IMR-90 (cell line): Measurements from ENCODE around the gene GNG7. TPM values are rescaled to one million over a fixed set of nuclear protein-coding genes. Genes with fewer than 3 reads are reported as not detected.

Experiments used
- ATAC-seq: fragments of 200-7000 bp; cut with Tn5 transposase; 2 replicates; pipeline ENCODE4 v1.9.1; 2020; ENCODE audit warnings: low read depth, mild to moderate bottlenecking, moderate library complexity
- BruUV-seq: library from RNA; stranded (reverse); fragments of 400-500 nt; replicated peaks from 2 replicates; lab custom pipeline; 2021; lab: Mats Ljungman, UMichigan
- CTCF ChIA-PET: fragments of 300-600 bp; formaldehyde crosslinking; extraction: SDS; loops from one replicate; lab custom pipeline; 2021; ENCODE audit warnings: antibody characterized with exemption; lab: Yijun Ruan, JAX
- POLR2A ChIA-PET: fragments of 300-600 bp; sonication (Branson Sonifier 250); formaldehyde crosslinking; loops from one replicate; lab custom pipeline; 2022; ENCODE audit warnings: antibody characterized with exemption; ENCODE audit not compliant: unreplicated experiment; lab: Charles Lee
- DNase-seq: peaks from one replicate; pipeline ENCODE4 v3.0.0; 2013
- H2AFZ ChIP-seq: replicated peaks from 2 replicates; pipeline ENCODE3; 2013; ENCODE audit warnings: low read length, mild to moderate bottlenecking; ENCODE audit not compliant: poor library complexity
- H2AK5ac ChIP-seq: 2 replicates; pipeline ENCODE4 v1.6.1; 2013; ENCODE audit warnings: low read depth, low read length, inconsistent platforms
- H2AK9ac ChIP-seq: replicated peaks from 2 replicates; pipeline ENCODE3; 2013; ENCODE audit warnings: mild to moderate bottlenecking, low read depth, low read length, moderate library complexity; ENCODE audit not compliant: poor library complexity
- H2BK120ac ChIP-seq: 2 replicates; pipeline ENCODE4 v1.6.1; 2013; ENCODE audit warnings: low read depth, low read length, inconsistent platforms
- H2BK15ac ChIP-seq: 3 replicates; pipeline ENCODE4 v1.6.1; 2013; ENCODE audit warnings: low read depth, low read length, inconsistent platforms
- H2BK20ac ChIP-seq: 2 replicates; pipeline ENCODE4 v1.6.1; 2013; ENCODE audit warnings: low read depth, mild to moderate bottlenecking, inconsistent platforms, low read length, moderate library complexity
- H2BK5ac ChIP-seq: 2 replicates; pipeline ENCODE4 v1.6.1; 2013; ENCODE audit warnings: mild to moderate bottlenecking, low read depth, low read length, inconsistent platforms; ENCODE audit not compliant: poor library complexity, severe bottlenecking
- H3K14ac ChIP-seq: replicated peaks from 2 replicates; pipeline ENCODE4 v1.6.1; 2013; ENCODE audit warnings: low read depth, low read length, inconsistent platforms
- H3K18ac ChIP-seq: 2 replicates; pipeline ENCODE4 v1.6.1; 2013; ENCODE audit warnings: low read depth, low read length, control low read depth
- H3K23ac ChIP-seq: 2 replicates; pipeline ENCODE4 v1.6.1; 2013; ENCODE audit warnings: low read depth, low read length, inconsistent platforms
- H3K27ac ChIP-seq: 2 replicates; pipeline ENCODE4 v1.5.1; 2013; ENCODE audit warnings: mild to moderate bottlenecking, control low read depth, low read length; ENCODE audit not compliant: insufficient read depth
- H3K27me3 ChIP-seq: 2 replicates; pipeline ENCODE4 v1.6.1; 2013; ENCODE audit warnings: low read length; ENCODE audit not compliant: control insufficient read depth, insufficient read depth
- H3K36me3 ChIP-seq: 2 replicates; pipeline ENCODE4 v1.6.1; 2013; ENCODE audit warnings: low read length, mixed read lengths; ENCODE audit not compliant: control insufficient read depth, insufficient read depth
- H3K4ac ChIP-seq: 2 replicates; pipeline ENCODE4 v1.6.1; 2013; ENCODE audit warnings: low read depth, low read length, inconsistent platforms
- H3K4me1 ChIP-seq: 2 replicates; pipeline ENCODE4 v1.6.1; 2013; ENCODE audit warnings: low read length, mixed read lengths; ENCODE audit not compliant: control insufficient read depth, insufficient read depth
- H3K4me2 ChIP-seq: 2 replicates; pipeline ENCODE4 v1.6.1; 2013; ENCODE audit warnings: low read depth, mild to moderate bottlenecking, control low read depth, low read length, moderate library complexity
- H3K4me3 ChIP-seq: 2 replicates; pipeline ENCODE4 v1.5.1; 2013; ENCODE audit warnings: low read depth, mild to moderate bottlenecking, control low read depth, low read length, moderate library complexity; ENCODE audit not compliant: insufficient read depth
- H3K56ac ChIP-seq: 2 replicates; pipeline ENCODE4 v1.6.1; 2013; ENCODE audit warnings: low read length, inconsistent platforms; ENCODE audit not compliant: insufficient read depth; ENCODE audit errors: extremely low read depth
- H3K79me1 ChIP-seq, 2 experiments: 2 replicates each; pipeline ENCODE4 v1.6.1; 2013; ENCODE audit warnings: low read length in 2 of 2, inconsistent platforms in 1 of 2, low read depth in 1 of 2
- H3K9ac ChIP-seq: 2 replicates; pipeline ENCODE4 v1.6.1; 2013; ENCODE audit warnings: low read depth, low read length, control low read depth
- H3K9me1 ChIP-seq: 2 replicates; pipeline ENCODE4 v1.6.1; 2013; ENCODE audit warnings: low read length, inconsistent platforms; ENCODE audit not compliant: insufficient read depth
- H3K9me3 ChIP-seq: 2 replicates; pipeline ENCODE4 v1.6.1; 2013; ENCODE audit warnings: low read length; ENCODE audit not compliant: control insufficient read depth, insufficient read depth
- H4K20me1 ChIP-seq: 2 replicates; pipeline ENCODE4 v1.6.1; 2013; ENCODE audit warnings: low read length, inconsistent platforms; ENCODE audit not compliant: insufficient read depth
- H4K5ac ChIP-seq: 2 replicates; pipeline ENCODE4 v1.6.1; 2013; ENCODE audit warnings: mild to moderate bottlenecking, low read depth, low read length, control low read depth
- H4K8ac ChIP-seq, 2 experiments: 2 replicates each; pipeline ENCODE4 v1.6.1; 2013; ENCODE audit warnings: low read depth in 2 of 2, low read length in 2 of 2, control low read depth in 1 of 2, inconsistent platforms in 1 of 2
- H4K91ac ChIP-seq: 2 replicates; pipeline ENCODE4 v1.6.1; 2013; ENCODE audit warnings: low read depth, low read length, inconsistent platforms; ENCODE audit not compliant: insufficient read depth
- BHLHE40 ChIP-seq: fragments of 150-350 bp; IDR thresholded peaks from 2 replicates; pipeline ENCODE4 v1.6.1; 2016; ENCODE audit warnings: mild to moderate bottlenecking, low read depth, low read length
- CEBPB ChIP-seq: IDR thresholded peaks from 2 replicates; pipeline ENCODE4 v1.6.1; 2012; ENCODE audit warnings: low read depth, low read length, improper control_type of control experiment
- CHD1 ChIP-seq: IDR thresholded peaks from 2 replicates; pipeline ENCODE4 v1.6.1; 2012; ENCODE audit warnings: low read depth, low read length, improper control_type of control experiment
- FOS ChIP-seq: fragments of 150-350 bp; IDR thresholded peaks from 2 replicates; pipeline ENCODE4 v1.6.1; 2016; ENCODE audit warnings: low read depth, low read length
- MAFK ChIP-seq: IDR thresholded peaks from 2 replicates; pipeline ENCODE4 v1.6.1; 2012; ENCODE audit warnings: low read depth, low read length, improper control_type of control experiment
- MAZ ChIP-seq: IDR thresholded peaks from 2 replicates; pipeline ENCODE4 v1.6.1; 2012; ENCODE audit warnings: low read depth, mild to moderate bottlenecking, low read length, improper control_type of control experiment, moderate library complexity, borderline replicate concordance
- MXI1 ChIP-seq: IDR thresholded peaks from 2 replicates; pipeline ENCODE4 v1.6.1; 2012; ENCODE audit warnings: low read depth, mild to moderate bottlenecking, low read length, moderate library complexity, borderline replicate concordance
- NFE2L2 ChIP-seq: fragments of 150-350 bp; IDR thresholded peaks from 2 replicates; pipeline ENCODE4 v1.6.1; 2016; ENCODE audit warnings: low read depth, mild to moderate bottlenecking, low read length
- POLR2A ChIP-seq: IDR thresholded peaks from 2 replicates; pipeline ENCODE4 v1.6.1; 2012; ENCODE audit warnings: mild to moderate bottlenecking, low read depth, low read length
- RCOR1 ChIP-seq: IDR thresholded peaks from 2 replicates; pipeline ENCODE4 v1.6.1; 2012; ENCODE audit warnings: mild to moderate bottlenecking, low read length, improper control_type of control experiment; ENCODE audit not compliant: insufficient replicate concordance
- RFX5 ChIP-seq: IDR thresholded peaks from 2 replicates; pipeline ENCODE4 v1.8.0; 2012; ENCODE audit warnings: low read depth, mild to moderate bottlenecking, low read length, moderate library complexity
- SMC3 ChIP-seq: fragments of 150-350 bp; IDR thresholded peaks from 2 replicates; pipeline ENCODE4 v1.6.1; 2016; ENCODE audit warnings: low read depth, mild to moderate bottlenecking, antibody characterized with exemption, low read length, moderate library complexity
- whole genome bisulfite sequencing, 2 experiments: methylation state at CpG; one replicate each; pipeline versions ENCODE4 v1.1.5 to v1.1.7; 2013; ENCODE audit warnings: missing lambda C conversion rate in 2 of 2; ENCODE audit not compliant: insufficient read length in 1 of 2; ENCODE audit errors: extremely low coverage in 2 of 2; 5-methylcytosine and 5-hydroxymethylcytosine counted together
- dilution Hi-C: fragments of 300-500 bp; cut with HindIII; formaldehyde crosslinking; loops from one replicate; pipeline ENCODE4 v1.14.3; 2018; ENCODE audit warnings: low sequenced_read_pairs; ENCODE audit not compliant: unreplicated experiment
- in situ Hi-C: fragments of 300-500 bp; cut with MboI; formaldehyde crosslinking; loops from 3 replicates; pipeline ENCODE4 v1.14.3; 2019; ENCODE audit warnings: low sequenced_read_pairs, inconsistent platforms, mixed read lengths
- intact Hi-C: fragments of 100-400 bp; cut with micrococcal nuclease; formaldehyde crosslinking; loops from 2 replicates; pipeline ENCODE4 v1.10.0; 2022
- polyA plus RNA-seq, 3 experiments: library from polyadenylated mRNA; depleted of rRNA; stranded (reverse); fragments of >200 nt; gene quantifications; 2 replicates each; pipeline ENCODE4 v1.2.3, GENCODE V29; 2012; ENCODE audit warnings: low replicate concordance in 1 of 3
- total RNA-seq: library from RNA; depleted of rRNA; stranded (reverse); fragments of >200 nt; gene quantifications from 2 replicates; pipeline ENCODE4 v1.2.3, GENCODE V29; 2012
- TF ChIP-seq, protein P1 (sequence below): fragments of 150-350 bp; IDR thresholded peaks from 2 replicates; pipeline ENCODE4 v1.6.1; 2017; ENCODE audit warnings: mild to moderate bottlenecking, antibody characterized with exemption, low read length, low read depth
- TF ChIP-seq, protein P2 (sequence below): conservative IDR thresholded peaks from 2 replicates; pipeline ENCODE4 v1.5.1; 2012; ENCODE audit warnings: mild to moderate bottlenecking, low read depth, low read length, improper control_type of control experiment

GNG7 gene
- total and polyA plus RNA-seq, 2 of the 4 experiments (the other 2 are of a cell fraction), result under 0.01 to 0.21 TPM

DNA sequence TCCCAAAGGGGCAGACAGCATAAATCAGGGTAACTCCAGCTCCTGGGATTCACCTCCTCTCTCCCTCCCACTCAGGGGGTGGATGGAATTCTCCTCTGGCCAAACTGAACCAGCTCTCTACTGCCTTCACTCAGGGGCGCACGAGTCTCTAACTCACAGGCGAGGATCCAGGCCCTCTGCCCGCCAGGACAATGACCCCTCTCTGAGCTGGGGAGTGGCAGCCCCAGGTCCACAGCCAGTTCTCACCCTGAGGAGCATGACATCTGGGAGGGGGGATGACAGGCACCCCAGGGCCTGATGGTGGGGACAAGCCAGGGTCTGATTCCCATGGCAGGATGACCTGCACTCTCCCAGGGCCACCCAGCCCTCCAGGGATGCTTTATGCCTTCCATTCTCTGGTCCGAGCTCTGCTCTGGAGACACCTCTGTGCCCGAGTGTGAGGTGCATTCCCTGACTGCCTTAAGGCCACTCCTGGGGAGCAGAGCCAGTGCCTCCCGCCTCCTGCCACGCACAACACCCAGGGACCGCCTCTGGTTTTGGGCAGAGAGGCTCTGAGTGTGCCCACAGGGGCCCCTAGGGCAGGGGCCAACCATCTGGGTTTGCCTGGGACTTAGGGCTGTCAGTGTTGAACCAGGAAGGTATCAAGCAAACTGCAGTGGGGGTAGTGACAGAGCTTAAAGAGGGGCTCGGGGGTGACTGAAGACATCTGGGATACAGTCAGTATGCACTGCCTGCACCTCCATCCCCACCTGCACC, 66.2 kb downstream of the GNG7 start:
- Histone ChIP-seq H3K9me3 (no peaks in the 10 kb centered on the region), H3K18ac (no peak overlapping the region), H3K36me3 (no peaks in the 10 kb centered on the region), H3K9ac (no peak overlapping the region), H3K14ac (no peak overlapping the region), H2BK15ac (no peak overlapping the region), H3K27ac (no peak overlapping the region), H2BK120ac (no peak overlapping the region), H2BK20ac (no peak overlapping the region), H3K56ac (no peak overlapping the region), H4K5ac (no peak overlapping the region), H4K91ac (no peak overlapping the region), H2AFZ (peak overlapping the region; percentile 76), H3K4ac (no peak overlapping the region), H3K79me1 (no peaks in the 10 kb centered on the region), H3K4me1 (peaks cover 5% of the 10 kb centered on the region; the same call in 1 of the 2 replicates), H3K9me1 (no peaks in the 10 kb centered on the region), H4K8ac (no peak overlapping the region), H2AK9ac (peak overlapping the region; percentile 23), H4K20me1 (peaks cover 6% of the 10 kb centered on the region; the same call in 1 of the 2 replicates), H2AK5ac (peak overlapping the region; percentile 35; the same call in 1 of the 2 replicates), H3K27me3 (peaks cover 15% of the 10 kb centered on the region), H3K23ac (no peak overlapping the region), H3K4me2 (no peak overlapping the region), H3K4me3 (no peak overlapping the region), H2BK5ac (no peak overlapping the region)
- dilution Hi-C loops (no loop called here), in situ Hi-C loops (no loop called here), intact Hi-C loops (loop anchor here (2.0 kb wide), 1 partner anchor 308 kb away; the partner anchor contains the start of genes LSM7 and SPPL2B)
- no TSS peak for BruUV-seq
- ChIA-PET POLR2A (interaction anchor here (1.6 kb wide), 1 partner anchor 160 kb away, joined by 13 read pairs; the partner anchor contains the start of gene GADD45B), CTCF (interaction anchor here (0.8 to 1.6 kb wide), 2 partner anchors 25 to 160 kb away, joined by 4 to 12 read pairs; partner anchors contain the start of gene GADD45B)
- no peak for DNase-seq
- WGBS, 2 experiments, result 67% methylated on average over 3 of the region's 10 CpGs; no CpG with 5 or more reads in 1 of the 2 experiments
- no peak for ATAC-seq
- TF ChIP-seq, protein P1, sequence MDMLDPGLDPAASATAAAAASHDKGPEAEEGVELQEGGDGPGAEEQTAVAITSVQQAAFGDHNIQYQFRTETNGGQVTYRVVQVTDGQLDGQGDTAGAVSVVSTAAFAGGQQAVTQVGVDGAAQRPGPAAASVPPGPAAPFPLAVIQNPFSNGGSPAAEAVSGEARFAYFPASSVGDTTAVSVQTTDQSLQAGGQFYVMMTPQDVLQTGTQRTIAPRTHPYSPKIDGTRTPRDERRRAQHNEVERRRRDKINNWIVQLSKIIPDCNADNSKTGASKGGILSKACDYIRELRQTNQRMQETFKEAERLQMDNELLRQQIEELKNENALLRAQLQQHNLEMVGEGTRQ, result no peak
- TF ChIP-seq RFX5, result no peak
- no peak for TF ChIP-seq NFE2L2
- TF ChIP-seq RCOR1, result no peak
- TF ChIP-seq MXI1, result no peak
- no peak for TF ChIP-seq SMC3
- no peak for TF ChIP-seq CEBPB
- TF ChIP-seq, protein P2, sequence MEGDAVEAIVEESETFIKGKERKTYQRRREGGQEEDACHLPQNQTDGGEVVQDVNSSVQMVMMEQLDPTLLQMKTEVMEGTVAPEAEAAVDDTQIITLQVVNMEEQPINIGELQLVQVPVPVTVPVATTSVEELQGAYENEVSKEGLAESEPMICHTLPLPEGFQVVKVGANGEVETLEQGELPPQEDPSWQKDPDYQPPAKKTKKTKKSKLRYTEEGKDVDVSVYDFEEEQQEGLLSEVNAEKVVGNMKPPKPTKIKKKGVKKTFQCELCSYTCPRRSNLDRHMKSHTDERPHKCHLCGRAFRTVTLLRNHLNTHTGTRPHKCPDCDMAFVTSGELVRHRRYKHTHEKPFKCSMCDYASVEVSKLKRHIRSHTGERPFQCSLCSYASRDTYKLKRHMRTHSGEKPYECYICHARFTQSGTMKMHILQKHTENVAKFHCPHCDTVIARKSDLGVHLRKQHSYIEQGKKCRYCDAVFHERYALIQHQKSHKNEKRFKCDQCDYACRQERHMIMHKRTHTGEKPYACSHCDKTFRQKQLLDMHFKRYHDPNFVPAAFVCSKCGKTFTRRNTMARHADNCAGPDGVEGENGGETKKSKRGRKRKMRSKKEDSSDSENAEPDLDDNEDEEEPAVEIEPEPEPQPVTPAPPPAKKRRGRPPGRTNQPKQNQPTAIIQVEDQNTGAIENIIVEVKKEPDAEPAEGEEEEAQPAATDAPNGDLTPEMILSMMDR, result no peak
- no peak for TF ChIP-seq CHD1
- TF ChIP-seq MAZ, result no peak
- no peak for TF ChIP-seq BHLHE40
- no peak for TF ChIP-seq MAFK
- no peak for TF ChIP-seq FOS
- TF ChIP-seq POLR2A, result no peak
